ENCODE data around the gene MMP24.

GRCh38 chr20:35319192-35319870 is 92.8 kb downstream of the MMP24 start:
- TF ChIP-seq POLR2AphosphoS5 (IDR thresholded peaks at IDR 0.05) (no peak), CTCF (IDR thresholded peaks at IDR 0.05 in 8 of 11, conservative IDR thresholded peaks at IDR 0.05 in 3 of 11) (no peak), POLR2A (IDR thresholded peaks at IDR 0.05) (no peak)

All from spleen (tissue), 7 donors.